WI38 (cell line): Measurements from ENCODE around the gene SLC39A10.
"Not testable (repeated sequence)": the region's sequence is repeated elsewhere in the genome, so short reads cannot be mapped to it uniquely, and the experiment has no call there.

Experiments used
- H3K4me3 ChIP-seq: 2 replicates; pipeline ENCODE4 v1.5.1; 2011; ENCODE audit warnings: low read depth, mild to moderate bottlenecking, control low read depth, low read length
- CTCF ChIP-seq: IDR thresholded peaks from 2 replicates; pipeline ENCODE4 v1.5.1; 2012; ENCODE audit warnings: low read depth, mild to moderate bottlenecking, control low read depth, low read length

Gene SLC39A10

GRCh38 chr2:195636890-195637289 lies 20.1 kb upstream of the SLC39A10 start:
- TF ChIP-seq CTCF: no peak
- no peak overlapping the region for H3K4me3 ChIP-seq

GRCh38 chr2:195638750-195639149 lies 18.3 kb upstream of the SLC39A10 start:
- TF ChIP-seq CTCF: no peak
- no peak overlapping the region for H3K4me3 ChIP-seq

- TF ChIP-seq CTCF: no peak
- H3K4me3 ChIP-seq: no peak overlapping the region
These were observed 17.7 kb upstream of the SLC39A10 start for GRCh38 chr2:195639238-195639858.

- TF ChIP-seq CTCF: no peak
- no peak overlapping the region for H3K4me3 ChIP-seq
These were observed 17.1 kb upstream of the SLC39A10 start for GRCh38 chr2:195639959-195640358.

GRCh38 chr2:195642027-195642678 lies 14.9 kb upstream of the SLC39A10 start:
- no peak for TF ChIP-seq CTCF
- no peak overlapping the region for H3K4me3 ChIP-seq

GRCh38 chr2:195642679-195643068 lies 14.4 kb upstream of the SLC39A10 start:
- no peak overlapping the region for H3K4me3 ChIP-seq
- no peak for TF ChIP-seq CTCF

- not testable (repeated sequence) for H3K4me3 ChIP-seq
These were observed 12.3 kb upstream of the SLC39A10 start for GRCh38 chr2:195644708-195645107.

GRCh38 chr2:195645413-195645812 lies 11.6 kb upstream of the SLC39A10 start:
- TF ChIP-seq CTCF: no peak
- H3K4me3 ChIP-seq: no peak overlapping the region
